ENCODE results near the gene EIF5A2. TPM values are rescaled to one million over a fixed set of nuclear protein-coding genes. Genes with fewer than 3 reads are reported as not detected.

Gene EIF5A2
- polyA plus RNA-seq (2012; ENCODE audit: insufficient read length, low read depth) = 1.5 TPM

GRCh38 chr3:170908235-170909116 lies at the start of gene EIF5A2:
Gene EIF5A2, minus strand, starts transcription at chr3:170908637. Its CDS starts 831 bp downstream, at chr3:170907806.
- TF ChIP-seq SIN3A (IDR thresholded peaks at IDR 0.05; ENCODE audit: borderline replicate concordance, insufficient read depth, low read length) (no peak), POLR2AphosphoS5 (IDR thresholded peaks at IDR 0.05; ENCODE audit: low read depth, low read length) (no peak)
- TF ChIP-seq, protein P1, sequence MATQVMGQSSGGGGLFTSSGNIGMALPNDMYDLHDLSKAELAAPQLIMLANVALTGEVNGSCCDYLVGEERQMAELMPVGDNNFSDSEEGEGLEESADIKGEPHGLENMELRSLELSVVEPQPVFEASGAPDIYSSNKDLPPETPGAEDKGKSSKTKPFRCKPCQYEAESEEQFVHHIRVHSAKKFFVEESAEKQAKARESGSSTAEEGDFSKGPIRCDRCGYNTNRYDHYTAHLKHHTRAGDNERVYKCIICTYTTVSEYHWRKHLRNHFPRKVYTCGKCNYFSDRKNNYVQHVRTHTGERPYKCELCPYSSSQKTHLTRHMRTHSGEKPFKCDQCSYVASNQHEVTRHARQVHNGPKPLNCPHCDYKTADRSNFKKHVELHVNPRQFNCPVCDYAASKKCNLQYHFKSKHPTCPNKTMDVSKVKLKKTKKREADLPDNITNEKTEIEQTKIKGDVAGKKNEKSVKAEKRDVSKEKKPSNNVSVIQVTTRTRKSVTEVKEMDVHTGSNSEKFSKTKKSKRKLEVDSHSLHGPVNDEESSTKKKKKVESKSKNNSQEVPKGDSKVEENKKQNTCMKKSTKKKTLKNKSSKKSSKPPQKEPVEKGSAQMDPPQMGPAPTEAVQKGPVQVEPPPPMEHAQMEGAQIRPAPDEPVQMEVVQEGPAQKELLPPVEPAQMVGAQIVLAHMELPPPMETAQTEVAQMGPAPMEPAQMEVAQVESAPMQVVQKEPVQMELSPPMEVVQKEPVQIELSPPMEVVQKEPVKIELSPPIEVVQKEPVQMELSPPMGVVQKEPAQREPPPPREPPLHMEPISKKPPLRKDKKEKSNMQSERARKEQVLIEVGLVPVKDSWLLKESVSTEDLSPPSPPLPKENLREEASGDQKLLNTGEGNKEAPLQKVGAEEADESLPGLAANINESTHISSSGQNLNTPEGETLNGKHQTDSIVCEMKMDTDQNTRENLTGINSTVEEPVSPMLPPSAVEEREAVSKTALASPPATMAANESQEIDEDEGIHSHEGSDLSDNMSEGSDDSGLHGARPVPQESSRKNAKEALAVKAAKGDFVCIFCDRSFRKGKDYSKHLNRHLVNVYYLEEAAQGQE (IDR thresholded peaks at IDR 0.05; ENCODE audit: insufficient read depth in 1 of 2, low read depth in 2 of 2, low read length in 2 of 2) = no peak

DNA sequence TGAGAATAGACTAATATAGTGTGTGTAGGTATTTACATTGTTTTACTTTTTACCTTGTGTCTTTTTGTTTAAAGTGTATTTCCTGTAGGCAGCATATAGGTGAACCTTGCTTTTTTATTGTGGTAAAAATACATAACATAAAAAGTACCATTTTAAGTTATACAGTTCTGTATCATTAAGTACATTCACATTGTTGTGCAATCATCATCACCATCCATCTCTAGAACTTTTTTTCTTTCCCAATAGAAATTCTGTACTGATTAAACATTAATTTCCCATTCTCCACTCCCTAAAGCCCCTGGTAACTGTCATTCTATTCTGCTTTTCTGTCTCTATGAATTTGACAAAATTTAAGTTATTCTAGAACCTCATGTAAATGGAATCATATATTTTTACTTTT lies 48.2 kb upstream of the EIF5A2 start:
- TF ChIP-seq POLR2AphosphoS5 (IDR thresholded peaks at IDR 0.05; ENCODE audit: low read depth, low read length) = no peak
- no peak for TF ChIP-seq FOXP2 (optimal IDR thresholded peaks at IDR 0.05; ENCODE audit: borderline replicate concordance, extremely low read depth, extremely low read length, insufficient read depth)
- TF ChIP-seq TAF1 (IDR thresholded peaks at IDR 0.05; ENCODE audit: borderline replicate concordance, insufficient read depth, low read length) = no peak

GRCh38 chr3:170953736-170954135 lies 45.3 kb upstream of the EIF5A2 start:
- TF ChIP-seq POLR2AphosphoS5 (IDR thresholded peaks at IDR 0.05; ENCODE audit: low read depth, low read length) (no peak), TAF1 (IDR thresholded peaks at IDR 0.05; ENCODE audit: borderline replicate concordance, insufficient read depth, low read length) (no peak), FOXP2 (optimal IDR thresholded peaks at IDR 0.05; ENCODE audit: borderline replicate concordance, extremely low read depth, extremely low read length, insufficient read depth) (no peak), SIN3A (IDR thresholded peaks at IDR 0.05; ENCODE audit: borderline replicate concordance, insufficient read depth, low read length) (no peak)
- TF ChIP-seq, protein P1 (IDR thresholded peaks at IDR 0.05; ENCODE audit: insufficient read depth in 1 of 2, low read depth in 2 of 2, low read length in 2 of 2) = no peak

DNA sequence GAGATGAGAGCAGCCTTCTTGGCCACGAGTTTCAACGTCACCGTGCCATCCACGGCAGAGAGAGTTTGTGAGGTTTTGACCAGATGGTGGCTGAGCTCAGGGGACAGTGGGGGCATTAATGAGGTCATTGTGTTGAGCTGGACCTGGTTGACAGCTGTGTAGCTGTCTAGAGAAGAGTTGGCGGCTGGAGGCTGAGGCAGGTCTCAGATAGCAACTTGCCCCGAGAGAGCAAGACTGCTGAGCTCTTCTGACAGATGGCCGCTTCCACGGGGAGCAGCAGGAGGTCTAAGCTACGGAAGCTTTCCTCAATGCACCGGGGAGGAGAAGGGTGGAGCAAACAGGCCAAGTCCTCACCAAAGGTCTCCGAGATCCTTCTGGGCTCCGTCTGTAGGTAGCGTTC lies 44.8 kb upstream of the EIF5A2 start:
- TF ChIP-seq TAF1 (IDR thresholded peaks at IDR 0.05; ENCODE audit: borderline replicate concordance, insufficient read depth, low read length) = no peak
- no peak for TF ChIP-seq FOXP2 (optimal IDR thresholded peaks at IDR 0.05; ENCODE audit: borderline replicate concordance, extremely low read depth, extremely low read length, insufficient read depth)
- TF ChIP-seq, protein P1 (IDR thresholded peaks at IDR 0.05; ENCODE audit: insufficient read depth in 1 of 2, low read depth in 2 of 2, low read length in 2 of 2) = no peak

DNA sequence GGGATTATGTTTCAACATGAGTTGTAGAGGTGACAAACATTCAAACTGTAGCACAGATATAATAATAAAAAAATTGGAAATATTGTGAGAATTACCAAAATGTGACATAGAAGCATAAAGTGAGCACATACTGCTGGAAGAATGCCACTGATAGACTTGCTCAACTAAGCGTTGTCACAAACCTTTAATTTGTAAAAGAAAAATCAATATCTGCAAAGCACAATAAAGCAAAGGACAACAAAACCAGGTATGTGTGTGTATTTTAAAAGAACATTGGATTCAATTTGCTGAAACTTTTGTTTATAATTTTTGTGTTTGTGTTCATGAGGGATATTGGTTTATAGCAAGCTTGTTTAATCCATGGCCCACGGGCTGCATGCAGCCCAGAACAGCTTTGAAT lies 40.8 kb upstream of the EIF5A2 start:
- TF ChIP-seq TAF1 (IDR thresholded peaks at IDR 0.05; ENCODE audit: borderline replicate concordance, insufficient read depth, low read length) = no peak
- no peak for TF ChIP-seq POLR2AphosphoS5 (IDR thresholded peaks at IDR 0.05; ENCODE audit: low read depth, low read length)
- TF ChIP-seq FOXP2 (optimal IDR thresholded peaks at IDR 0.05; ENCODE audit: borderline replicate concordance, extremely low read depth, extremely low read length, insufficient read depth) = no peak
- TF ChIP-seq SIN3A (IDR thresholded peaks at IDR 0.05; ENCODE audit: borderline replicate concordance, insufficient read depth, low read length) = no peak
- TF ChIP-seq, protein P1 (IDR thresholded peaks at IDR 0.05; ENCODE audit: insufficient read depth in 1 of 2, low read depth in 2 of 2, low read length in 2 of 2) = no peak
